HG03558 (cell line): Measurements from ENCODE around the gene ANXA9.

Source experiments
- ATAC-seq: cut with Tn5 transposase; IDR thresholded peaks from one replicate; pipeline ENCODE4 v1.9.1; 2021; ENCODE audit warnings: moderate number of reproducible peaks; ENCODE audit not compliant: unreplicated experiment; ENCODE audit errors: extremely low read depth

The ANXA9 gene

GRCh38 chr1:151001602-151002001 lies 19.5 kb downstream of the ANXA9 start:
- no peak for ATAC-seq

DNA sequence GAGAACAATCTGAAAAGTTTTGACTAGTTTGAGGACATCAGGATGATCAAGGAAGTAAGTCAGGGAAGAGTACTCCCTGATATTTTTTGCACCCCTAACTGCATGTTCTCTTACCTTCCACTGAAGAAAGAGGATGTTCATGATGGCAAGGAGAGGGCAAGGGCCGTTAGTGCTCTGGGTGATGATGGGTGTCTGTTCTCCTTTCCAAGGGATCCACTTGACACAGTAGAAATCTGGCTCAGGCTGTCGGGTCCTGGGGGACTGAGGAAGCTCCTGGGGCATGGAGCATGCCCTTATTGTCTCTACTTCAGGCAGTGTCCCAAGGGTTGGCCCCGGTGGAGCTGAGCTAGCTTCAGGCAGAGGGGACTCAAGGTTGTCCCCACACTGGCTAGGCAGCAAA lies 20.0 kb downstream of the ANXA9 start:
- no peak for ATAC-seq

- ATAC-seq: no peak
Measured at GRCh38 chr1:151002611-151003010, 20.5 kb downstream of the ANXA9 start.

DNA sequence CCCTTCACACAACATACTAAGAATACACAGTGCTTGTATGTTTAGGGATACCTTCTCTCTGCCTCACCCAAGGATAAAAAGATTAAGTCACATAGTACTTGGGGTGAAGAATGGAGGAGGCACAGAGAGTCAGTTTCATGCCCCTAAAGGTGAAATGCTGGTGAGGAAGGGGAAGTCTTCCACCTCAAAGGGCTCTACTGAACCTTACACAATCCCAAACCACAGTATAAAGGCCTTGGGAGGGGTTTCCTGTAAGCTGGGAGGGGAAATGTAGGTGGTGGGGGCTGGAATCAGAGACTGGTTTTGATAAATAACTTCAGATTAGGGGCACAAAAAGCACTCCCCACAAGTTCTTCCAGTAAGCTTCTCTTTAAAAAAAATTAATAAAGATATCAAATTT lies 21.1 kb downstream of the ANXA9 start:
- ATAC-seq: no peak

GRCh38 chr1:151005729-151006319 lies 23.7 kb downstream of the ANXA9 start:
- ATAC-seq: no peak

DNA sequence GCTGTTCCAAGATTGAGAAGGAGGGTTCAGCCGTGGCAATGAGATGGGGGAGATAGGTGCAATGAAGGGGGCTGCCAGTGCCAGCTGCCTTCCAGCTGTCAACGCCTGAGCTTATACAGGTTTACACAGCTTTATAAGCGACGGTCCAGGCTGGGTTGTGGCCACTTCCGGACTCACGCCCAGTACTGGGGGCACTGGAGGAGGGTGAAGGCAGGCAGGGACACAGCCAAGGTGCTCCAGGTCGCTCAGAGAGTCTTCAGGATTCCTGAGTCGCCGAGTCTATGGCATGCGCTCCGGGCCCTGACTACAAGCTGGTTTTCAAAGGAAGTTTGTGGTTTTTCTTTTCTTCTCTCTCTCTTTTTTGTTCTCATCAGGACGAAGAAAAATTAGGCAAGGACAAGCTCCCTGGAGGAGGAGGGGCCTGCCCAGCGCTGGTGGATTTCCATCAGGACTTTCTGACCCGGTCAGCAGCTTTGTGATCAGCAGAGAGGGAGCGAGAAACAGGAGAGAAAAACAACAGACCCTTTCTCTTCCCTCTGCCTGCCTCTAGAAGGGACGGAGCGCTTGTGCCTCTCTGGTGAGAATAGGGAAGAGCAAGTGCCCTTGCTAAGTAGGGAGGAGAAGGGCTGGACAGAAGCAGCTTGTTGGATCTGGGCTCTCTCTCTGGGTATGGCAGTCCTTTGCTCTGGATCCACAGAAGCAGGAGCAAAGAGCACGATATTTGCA lies 24.4 kb downstream of the ANXA9 start, which contains the start of gene MINDY1:
MINDY1 (minus strand) TSS at position 576 of the 726 bp plus-strand sequence. CDS start 4,285 bp downstream, outside the sequence.
- ATAC-seq: no peak

- ATAC-seq: no peak
Measured at GRCh38 chr1:151007853-151008243, 25.8 kb downstream of the ANXA9 start.

- ATAC-seq: no peak
Measured at GRCh38 chr1:151008244-151009205, 26.4 kb downstream of the ANXA9 start, which contains the start of gene PRUNE1. Gene PRUNE1, plus strand, starts transcription at chr1:151008449. Its CDS starts 184 bp downstream, at chr1:151008633.

DNA sequence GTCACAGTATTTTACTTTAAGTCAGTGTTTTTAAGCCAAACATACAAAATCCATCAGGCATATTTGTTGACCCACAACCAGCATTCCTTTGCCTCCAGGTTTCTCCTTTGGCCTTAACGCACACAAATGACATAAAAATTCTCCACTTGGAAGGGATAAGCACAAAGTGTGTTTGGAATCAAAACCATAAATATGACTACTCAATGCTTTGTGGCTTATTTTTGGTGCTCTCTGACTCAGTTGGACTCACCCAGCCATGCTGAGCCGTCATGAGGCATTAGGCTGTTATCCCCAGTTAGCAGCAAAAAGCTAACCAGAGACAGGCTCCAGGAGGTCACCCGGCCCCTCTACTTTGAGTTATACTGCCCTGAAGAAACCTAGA lies 27.1 kb downstream of the ANXA9 start:
- no peak for ATAC-seq

DNA sequence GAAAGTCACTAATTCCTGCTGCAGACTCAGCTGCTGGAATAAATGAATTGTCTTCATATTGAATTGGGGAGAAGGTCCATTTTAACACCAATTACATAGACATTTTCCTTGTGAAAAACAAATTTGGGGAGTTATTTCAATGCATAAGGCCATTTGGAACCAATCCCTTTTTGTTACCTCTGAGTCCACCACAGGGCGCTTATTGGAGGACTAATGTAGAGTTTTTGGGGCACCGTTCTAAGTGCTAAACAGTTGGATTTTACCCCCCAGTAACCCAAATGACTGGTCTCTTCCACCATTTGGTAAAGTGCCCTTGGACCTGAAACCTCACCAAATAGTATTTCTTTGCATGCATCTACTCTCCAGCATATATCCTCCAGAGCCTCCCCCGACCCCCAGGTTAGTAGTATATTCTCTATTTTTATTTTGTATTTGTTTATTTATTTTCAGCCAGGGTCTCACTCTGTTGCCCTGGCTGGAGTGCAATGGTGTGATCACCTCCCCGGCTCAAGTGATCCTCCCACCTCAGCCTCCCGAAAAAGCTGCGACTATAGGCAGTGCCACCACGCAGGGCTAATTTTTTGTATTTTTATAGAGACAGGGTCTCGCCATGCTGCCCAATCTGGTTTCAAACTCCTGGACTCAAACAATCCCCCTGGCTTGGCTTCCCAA lies 27.7 kb downstream of the ANXA9 start:
- ATAC-seq: no peak

DNA sequence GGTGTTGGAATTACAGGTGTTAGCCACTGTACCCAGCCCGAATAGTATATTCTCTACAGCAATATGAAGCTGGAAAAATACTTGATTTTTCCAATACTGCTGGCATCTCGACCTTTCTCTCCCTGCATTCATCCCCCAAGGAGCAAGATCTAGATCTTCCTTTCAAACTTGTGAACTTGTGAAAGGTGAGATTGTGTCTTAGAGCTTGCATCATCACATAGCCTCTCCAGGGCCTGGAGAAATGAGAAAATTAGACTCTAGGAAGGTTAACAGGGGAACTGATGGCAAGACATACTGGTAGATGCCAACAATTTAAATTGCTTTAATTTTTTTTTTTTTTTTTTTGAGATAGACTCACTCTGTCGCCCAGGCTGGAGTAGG lies 28.2 kb downstream of the ANXA9 start:
- no peak for ATAC-seq

- ATAC-seq: no peak
Measured at GRCh38 chr1:151011154-151011850, 29.2 kb downstream of the ANXA9 start.

DNA sequence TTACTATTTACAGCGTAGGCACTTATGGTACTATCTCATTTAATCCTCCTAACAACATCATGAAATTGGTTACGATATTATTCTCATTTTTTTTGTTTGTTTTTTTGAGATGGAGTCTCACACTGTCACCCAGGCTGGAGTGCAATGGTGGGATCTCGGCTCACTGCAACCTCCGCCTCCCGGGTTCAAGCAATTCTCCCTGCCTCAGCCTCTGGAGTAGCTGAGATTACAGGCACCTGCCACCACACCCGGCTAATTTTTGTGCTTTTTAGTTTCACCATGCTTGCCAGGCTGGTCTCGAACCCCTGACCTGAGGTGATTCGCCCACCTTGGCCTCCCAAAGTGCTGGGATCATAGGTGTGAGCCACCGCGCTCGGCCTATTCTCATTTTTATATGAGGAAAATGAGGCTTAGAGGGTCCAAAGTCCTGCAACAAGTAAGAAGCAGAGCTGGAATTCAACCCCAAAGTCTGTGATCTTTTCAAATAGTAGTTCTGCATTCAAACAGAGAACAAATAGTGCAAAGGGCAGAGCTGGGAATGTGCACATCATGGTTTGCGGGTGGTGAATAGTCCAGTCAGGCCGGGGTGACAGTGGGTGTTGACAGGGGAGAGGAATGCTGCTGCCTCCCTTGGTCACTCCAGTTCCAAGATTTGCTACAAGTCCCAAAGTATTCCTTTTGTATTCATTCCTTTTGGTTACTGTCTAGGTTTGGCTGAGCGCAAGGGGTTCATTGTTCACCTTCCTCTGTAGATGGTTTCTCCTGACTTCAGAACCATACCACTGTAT lies 30.8 kb downstream of the ANXA9 start:
- no peak for ATAC-seq

DNA sequence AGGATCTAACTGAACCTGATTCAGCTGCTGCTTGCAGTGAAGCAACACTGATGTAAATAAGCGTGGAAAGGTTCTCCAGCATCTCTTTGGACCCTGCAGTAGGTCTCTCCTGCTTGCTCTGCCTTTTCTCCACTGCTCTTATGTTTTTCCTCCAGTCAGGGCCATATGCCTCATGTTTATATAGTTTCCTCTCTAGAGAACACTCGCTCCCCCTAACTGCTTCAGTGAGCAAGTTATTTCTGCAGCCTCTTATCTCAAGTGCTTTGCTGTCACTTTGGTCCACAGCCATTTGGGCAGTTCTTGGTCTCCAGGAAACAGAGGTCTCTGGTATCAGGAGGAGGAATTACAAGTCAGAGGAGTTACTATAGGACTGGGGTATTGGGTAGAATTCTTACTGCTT lies 31.4 kb downstream of the ANXA9 start:
- ATAC-seq: no peak

DNA sequence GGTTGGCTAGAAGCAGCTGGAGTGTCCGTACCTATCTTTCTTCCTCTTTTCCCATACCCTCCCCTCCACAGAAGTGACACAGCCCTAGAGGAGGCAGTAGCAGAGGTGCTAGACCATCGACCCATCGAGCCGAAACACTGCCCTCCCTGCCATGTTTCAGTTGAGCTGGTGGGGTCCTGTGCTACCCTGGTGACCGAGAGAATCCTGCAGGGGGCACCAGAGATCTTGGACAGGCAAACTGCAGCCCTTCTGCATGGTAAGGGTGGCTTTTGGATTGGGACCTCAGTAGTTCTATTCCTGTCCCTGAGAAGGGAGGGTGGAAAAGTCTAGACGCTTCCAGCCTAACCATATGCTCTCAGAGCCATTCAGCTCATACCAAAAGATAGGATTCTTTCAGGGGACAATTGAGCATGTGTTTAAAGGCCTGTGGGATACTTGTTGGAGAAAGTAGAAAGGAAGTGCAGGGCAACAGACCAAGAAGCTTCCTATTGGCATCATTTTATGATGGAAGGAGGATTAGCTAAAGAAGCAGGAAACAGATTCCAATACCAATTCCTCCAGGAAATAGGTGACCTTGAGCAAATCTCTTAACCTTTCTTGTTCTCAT lies 42.6 kb downstream of the ANXA9 start:
- ATAC-seq: no peak

- ATAC-seq: no peak
Measured at GRCh38 chr1:151026460-151026859, 44.4 kb downstream of the ANXA9 start.

- no peak for ATAC-seq
Measured at GRCh38 chr1:151032164-151032563, 50.1 kb downstream of the ANXA9 start.

GRCh38 chr1:151035167-151035566 lies 53.1 kb downstream of the ANXA9 start:
- no peak for ATAC-seq

- ATAC-seq: no peak
Measured at GRCh38 chr1:151036356-151036755, 54.3 kb downstream of the ANXA9 start, which contains the start of gene BNIPL. Gene BNIPL, plus strand, starts transcription at chr1:151036586. Its CDS starts 140 bp downstream, at chr1:151036726.
